HEK293 (cell line): ENCODE measurements around the gene SLC34A3.

ENCODE experiments used
- CTCF ChIA-PET: fragments of 350-600 bp; formaldehyde crosslinking; extraction: SDS; loops from one replicate; lab custom pipeline; 2021; ENCODE audit warnings: antibody characterized with exemption; lab: Yijun Ruan, JAX
- POLR2A ChIA-PET: fragments of 300-600 bp; formaldehyde crosslinking; extraction: SDS; loops from one replicate; lab custom pipeline; 2020; ENCODE audit warnings: antibody characterized with exemption, inconsistent platforms; lab: Yijun Ruan, JAX
- H3K27ac ChIP-seq: fragments of 200-500 bp; sonication (Bioruptor generic); 2 replicates; pipeline ENCODE4 v1.5.1; 2014; ENCODE audit warnings: low read depth, low read length, control low read depth, inconsistent platforms; ENCODE audit errors: extremely low read depth
- H3K36me3 ChIP-seq, 2 experiments: fragments of 200-500 bp in 1 of 2; sonication (Bioruptor generic) in 1 of 2; 1 replicate in 1 of 2; 2 replicates in 1 of 2; pipeline ENCODE4 v1.5.1; 2014 to 2017; ENCODE audit warnings: inconsistent platforms in 2 of 2, low read length in 2 of 2; ENCODE audit not compliant: control insufficient read depth in 2 of 2, insufficient read depth in 1 of 2
- H3K4me1 ChIP-seq: fragments of 200-500 bp; sonication (Bioruptor generic); 2 replicates; pipeline ENCODE4 v1.5.1; 2014; ENCODE audit warnings: mild to moderate bottlenecking, low read length, inconsistent platforms; ENCODE audit not compliant: control insufficient read depth, insufficient read depth
- H3K4me3 ChIP-seq: 2 replicates; pipeline ENCODE4 v1.5.1; 2011; ENCODE audit warnings: low read depth, mild to moderate bottlenecking, control low read depth, low read length, moderate library complexity
- H3K9me3 ChIP-seq: fragments of 200-500 bp; sonication (Bioruptor generic); 2 replicates; pipeline ENCODE4 v1.5.1; 2014; ENCODE audit warnings: low read depth, low read length, inconsistent platforms; ENCODE audit not compliant: control insufficient read depth, insufficient read depth
- GLIS2 ChIP-seq: fragments of 450-650 bp; formaldehyde crosslinking; IDR thresholded peaks from 2 replicates; pipeline ENCODE4 v1.5.1; 2016; ENCODE audit warnings: missing biosample characterization, missing genetic modification characterization
- HOXC10 ChIP-seq: sonication (generic); formaldehyde crosslinking; IDR thresholded peaks from 2 replicates; pipeline ENCODE4 v1.8.1; 2023; ENCODE audit warnings: mild to moderate bottlenecking, missing genetic modification reagents
- KLF8 ChIP-seq: fragments of 450-650 bp; formaldehyde crosslinking; IDR thresholded peaks from 2 replicates; pipeline ENCODE4 v1.5.1; 2016; ENCODE audit warnings: missing biosample characterization, missing genetic modification characterization
- KLF9 ChIP-seq: fragments of 450-650 bp; formaldehyde crosslinking; IDR thresholded peaks from 2 replicates; pipeline ENCODE4 v1.5.1; 2016; ENCODE audit warnings: missing biosample characterization, missing genetic modification characterization, low read depth
- MZF1 ChIP-seq: fragments of 450-650 bp; formaldehyde crosslinking; IDR thresholded peaks from 2 replicates; pipeline ENCODE4 v1.5.1; 2017; ENCODE audit warnings: missing biosample characterization, missing genetic modification characterization, borderline replicate concordance
- OSR2 ChIP-seq: fragments of 450-650 bp; formaldehyde crosslinking; IDR thresholded peaks from 2 replicates; pipeline ENCODE4 v1.5.1; 2016; ENCODE audit warnings: missing biosample characterization, missing genetic modification characterization
- PRDM2 ChIP-seq: fragments of 450-650 bp; formaldehyde crosslinking; IDR thresholded peaks from 2 replicates; pipeline ENCODE4 v1.5.1; 2016; ENCODE audit warnings: missing biosample characterization, missing genetic modification characterization, borderline replicate concordance
- SCRT1 ChIP-seq: fragments of 450-650 bp; formaldehyde crosslinking; IDR thresholded peaks from 2 replicates; pipeline ENCODE4 v1.5.1; 2016; ENCODE audit warnings: missing biosample characterization, missing genetic modification characterization, borderline replicate concordance
- ZIC2 ChIP-seq: fragments of 450-650 bp; formaldehyde crosslinking; IDR thresholded peaks from 2 replicates; pipeline ENCODE4 v1.5.1; 2016; ENCODE audit warnings: missing biosample characterization, missing genetic modification characterization
- ZNF174 ChIP-seq: fragments of 450-650 bp; formaldehyde crosslinking; IDR thresholded peaks from 2 replicates; pipeline ENCODE4 v1.5.0; 2017; ENCODE audit warnings: missing biosample characterization, mild to moderate bottlenecking, missing genetic modification characterization
- ZNF2 ChIP-seq: fragments of 450-650 bp; formaldehyde crosslinking; IDR thresholded peaks from 2 replicates; pipeline ENCODE4 v1.5.1; 2016; ENCODE audit warnings: missing biosample characterization, missing genetic modification characterization
- ZNF274 ChIP-seq, 2 experiments: fragments of 200-500 bp in 1 of 2; fragments of 450-650 bp in 1 of 2; sonication (Bioruptor generic) in 1 of 2; formaldehyde crosslinking in 1 of 2; IDR thresholded peaks; 2 replicates each; pipeline versions ENCODE4 v1.5.1 to v1.6.1; 2014 to 2016; ENCODE audit warnings: borderline replicate concordance in 1 of 2, inconsistent platforms in 1 of 2, low read length in 1 of 2, missing biosample characterization in 1 of 2, missing genetic modification characterization in 1 of 2
- ZNF292 ChIP-seq: fragments of 450-650 bp; formaldehyde crosslinking; IDR thresholded peaks from 2 replicates; pipeline ENCODE4 v1.5.1; 2016; ENCODE audit warnings: low read depth, missing biosample characterization, missing genetic modification characterization, borderline replicate concordance
- ZNF394 ChIP-seq: fragments of 450-650 bp; formaldehyde crosslinking; IDR thresholded peaks from 2 replicates; pipeline ENCODE4 v1.5.1; 2016; ENCODE audit warnings: missing biosample characterization, missing genetic modification characterization, mild to moderate bottlenecking, moderate library complexity, borderline replicate concordance
- ZNF514 ChIP-seq: fragments of 450-650 bp; formaldehyde crosslinking; IDR thresholded peaks from 2 replicates; pipeline ENCODE4 v1.5.1; 2016; ENCODE audit warnings: missing biosample characterization, missing genetic modification characterization
- ZNF544 ChIP-seq: fragments of 450-650 bp; formaldehyde crosslinking; IDR thresholded peaks from 2 replicates; pipeline ENCODE4 v1.5.0; 2017; ENCODE audit warnings: missing biosample characterization, missing genetic modification characterization
- ZNF555 ChIP-seq: fragments of 450-650 bp; formaldehyde crosslinking; conservative IDR thresholded peaks from 2 replicates; pipeline ENCODE4 v1.5.1; 2017; ENCODE audit warnings: missing biosample characterization, mild to moderate bottlenecking, missing genetic modification characterization, inconsistent platforms
- ZNF624 ChIP-seq: fragments of 450-650 bp; formaldehyde crosslinking; IDR thresholded peaks from 2 replicates; pipeline ENCODE4 v1.5.1; 2017; ENCODE audit warnings: missing biosample characterization, missing genetic modification characterization
- ZNF654 ChIP-seq: fragments of 450-650 bp; formaldehyde crosslinking; IDR thresholded peaks from 2 replicates; pipeline ENCODE4 v1.5.1; 2016; ENCODE audit warnings: low read depth, missing biosample characterization, missing genetic modification characterization
- ZNF677 ChIP-seq: fragments of 450-650 bp; IDR thresholded peaks from 2 replicates; pipeline ENCODE4 v1.5.0; 2018; ENCODE audit warnings: missing biosample characterization, mild to moderate bottlenecking, missing genetic modification characterization, moderate library complexity
- TF ChIP-seq, protein P1 (sequence below): fragments of 450-650 bp; formaldehyde crosslinking; IDR thresholded peaks from 2 replicates; pipeline ENCODE4 v1.5.1; 2016; ENCODE audit warnings: missing biosample characterization, missing genetic modification characterization
- TF ChIP-seq, protein P2 (sequence below): fragments of 450-650 bp; formaldehyde crosslinking; optimal IDR thresholded peaks from 2 replicates; pipeline ENCODE3; 2016; ENCODE audit warnings: missing biosample characterization, mild to moderate bottlenecking, missing genetic modification characterization

Gene SLC34A3

DNA sequence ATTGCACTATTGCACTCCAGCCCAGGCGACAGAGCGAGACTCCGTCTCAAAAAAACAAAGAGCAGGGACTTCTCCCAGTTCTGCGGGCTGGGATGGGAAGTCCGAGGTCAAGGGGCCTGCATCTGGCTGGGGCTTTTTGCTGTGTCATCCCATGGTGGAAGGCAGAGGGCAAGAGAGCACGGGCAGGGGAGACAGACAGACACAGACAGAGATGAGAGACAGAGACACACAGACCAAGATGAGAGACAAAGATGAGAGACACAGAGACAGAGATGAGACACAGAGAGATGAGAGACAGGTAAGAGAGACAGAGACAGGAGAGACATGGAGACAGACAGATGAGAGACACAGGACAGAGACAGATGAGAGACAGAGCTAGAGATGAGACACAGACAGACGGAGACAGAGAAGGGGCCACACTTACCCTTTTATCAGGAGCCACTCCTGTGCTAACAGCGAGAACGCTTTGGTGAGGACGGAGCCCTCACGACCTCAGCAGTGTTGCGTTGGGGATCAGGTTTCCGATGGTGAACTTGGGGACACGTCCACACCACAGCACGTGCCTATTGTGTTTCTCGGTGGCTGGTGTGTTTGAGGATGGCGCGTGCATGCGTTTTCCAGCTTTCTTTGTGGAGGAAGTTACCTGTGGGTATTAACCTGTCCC lies 38.0 kb downstream of the SLC34A3 start:
- no peaks in the 10 kb centered on the region for H3K4me1 ChIP-seq
- no peak overlapping the region for H3K27ac ChIP-seq
- H3K9me3 ChIP-seq: no peaks in the 10 kb centered on the region
- H3K36me3 ChIP-seq: peaks cover 0 to 69% of the 10 kb centered on the region in 2 experiments; a peak in 2 of 3 replicates
- no peak overlapping the region for H3K4me3 ChIP-seq
- CTCF ChIA-PET: interaction anchor here (0.5 to 2.1 kb wide), 3 partner anchors 13 to 480 kb away, joined by 3 to 11 read pairs (median 3); no protein-coding TSS in a partner anchor
- POLR2A ChIA-PET: interaction anchor here (1.0 to 10.1 kb wide), 2 partner anchors 10 to 27 kb away, joined by 3 to 103 read pairs; partner anchors contain the start of gene TUBB4B
- TF ChIP-seq ZNF174 (tag by site-specific recombination) (no peak), ZNF2 (tag by site-specific recombination) (no peak), ZNF292 (tag by site-specific recombination) (no peak), KLF9 (tag by site-specific recombination) (no peak), ZNF274 (IDR thresholded peaks at IDR 0.05; ENCODE audit: low read length) (no peak), ZNF274 (tag by site-specific recombination; IDR thresholded peaks at IDR 0.05; ENCODE audit: borderline replicate concordance) (no peak), ZNF394 (tag by site-specific recombination) (no peak), SCRT1 (tag by site-specific recombination) (no peak), ZNF555 (tag by site-specific recombination) (no peak), GLIS2 (tag by site-specific recombination) (no peak), HOXC10 (CRISPR knock-in tag) (no peak), ZNF544 (tag by site-specific recombination) (no peak), ZNF654 (no peak), KLF8 (tag by site-specific recombination) (no peak), PRDM2 (no peak), ZNF514 (tag by site-specific recombination) (no peak), MZF1 (tag by site-specific recombination) (no peak), ZNF677 (no peak), ZNF624 (no peak), OSR2 (tag by site-specific recombination) (no peak), ZIC2 (no peak)
- TF ChIP-seq, protein P1, sequence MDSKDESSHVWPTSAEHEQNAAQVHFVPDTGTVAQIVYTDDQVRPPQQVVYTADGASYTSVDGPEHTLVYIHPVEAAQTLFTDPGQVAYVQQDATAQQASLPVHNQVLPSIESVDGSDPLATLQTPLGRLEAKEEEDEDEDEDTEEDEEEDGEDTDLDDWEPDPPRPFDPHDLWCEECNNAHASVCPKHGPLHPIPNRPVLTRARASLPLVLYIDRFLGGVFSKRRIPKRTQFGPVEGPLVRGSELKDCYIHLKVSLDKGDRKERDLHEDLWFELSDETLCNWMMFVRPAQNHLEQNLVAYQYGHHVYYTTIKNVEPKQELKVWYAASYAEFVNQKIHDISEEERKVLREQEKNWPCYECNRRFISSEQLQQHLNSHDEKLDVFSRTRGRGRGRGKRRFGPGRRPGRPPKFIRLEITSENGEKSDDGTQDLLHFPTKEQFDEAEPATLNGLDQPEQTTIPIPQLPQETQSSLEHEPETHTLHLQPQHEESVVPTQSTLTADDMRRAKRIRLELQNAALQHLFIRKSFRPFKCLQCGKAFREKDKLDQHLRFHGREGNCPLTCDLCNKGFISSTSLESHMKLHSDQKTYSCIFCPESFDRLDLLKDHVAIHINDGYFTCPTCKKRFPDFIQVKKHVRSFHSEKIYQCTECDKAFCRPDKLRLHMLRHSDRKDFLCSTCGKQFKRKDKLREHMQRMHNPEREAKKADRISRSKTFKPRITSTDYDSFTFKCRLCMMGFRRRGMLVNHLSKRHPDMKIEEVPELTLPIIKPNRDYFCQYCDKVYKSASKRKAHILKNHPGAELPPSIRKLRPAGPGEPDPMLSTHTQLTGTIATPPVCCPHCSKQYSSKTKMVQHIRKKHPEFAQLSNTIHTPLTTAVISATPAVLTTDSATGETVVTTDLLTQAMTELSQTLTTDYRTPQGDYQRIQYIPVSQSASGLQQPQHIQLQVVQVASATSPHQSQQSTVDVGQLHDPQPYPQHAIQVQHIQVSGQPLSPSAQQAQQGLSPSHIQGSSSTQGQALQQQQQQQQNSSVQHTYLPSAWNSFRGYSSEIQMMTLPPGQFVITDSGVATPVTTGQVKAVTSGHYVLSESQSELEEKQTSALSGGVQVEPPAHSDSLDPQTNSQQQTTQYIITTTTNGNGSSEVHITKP: no peak
- TF ChIP-seq, protein P2, sequence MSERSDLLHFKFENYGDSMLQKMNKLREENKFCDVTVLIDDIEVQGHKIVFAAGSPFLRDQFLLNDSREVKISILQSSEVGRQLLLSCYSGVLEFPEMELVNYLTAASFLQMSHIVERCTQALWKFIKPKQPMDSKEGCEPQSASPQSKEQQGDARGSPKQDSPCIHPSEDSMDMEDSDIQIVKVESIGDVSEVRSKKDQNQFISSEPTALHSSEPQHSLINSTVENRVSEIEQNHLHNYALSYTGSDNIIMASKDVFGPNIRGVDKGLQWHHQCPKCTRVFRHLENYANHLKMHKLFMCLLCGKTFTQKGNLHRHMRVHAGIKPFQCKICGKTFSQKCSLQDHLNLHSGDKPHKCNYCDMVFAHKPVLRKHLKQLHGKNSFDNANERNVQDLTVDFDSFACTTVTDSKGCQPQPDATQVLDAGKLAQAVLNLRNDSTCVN: peak; percentile 14
